Measurements from ENCODE around the gene BRME1. TPM values are rescaled to one million over a fixed set of nuclear protein-coding genes. Genes with fewer than 3 reads are reported as not detected.

The BRME1 gene
- total RNA-seq (ENCODE audit: low replicate concordance), result 0.12 and 0.45 TPM in 2 replicates

GRCh38 chr19:13905634-13906520 is at the start of gene BRME1, which contains the start of gene CC2D1A:
Gene BRME1 (minus strand): TSS chr19:13906117. CDS start chr19:13904892, 1,225 bp downstream.
Gene CC2D1A (plus strand): TSS chr19:13906201. CDS start chr19:13906442, 241 bp downstream.

GRCh38 chr19:13952154-13952930 is 46.4 kb upstream of the BRME1 start, which contains the start of gene DCAF15:
Gene DCAF15 (plus strand): TSS chr19:13952509. CDS start chr19:13952513, 4 bp downstream.

DNA sequence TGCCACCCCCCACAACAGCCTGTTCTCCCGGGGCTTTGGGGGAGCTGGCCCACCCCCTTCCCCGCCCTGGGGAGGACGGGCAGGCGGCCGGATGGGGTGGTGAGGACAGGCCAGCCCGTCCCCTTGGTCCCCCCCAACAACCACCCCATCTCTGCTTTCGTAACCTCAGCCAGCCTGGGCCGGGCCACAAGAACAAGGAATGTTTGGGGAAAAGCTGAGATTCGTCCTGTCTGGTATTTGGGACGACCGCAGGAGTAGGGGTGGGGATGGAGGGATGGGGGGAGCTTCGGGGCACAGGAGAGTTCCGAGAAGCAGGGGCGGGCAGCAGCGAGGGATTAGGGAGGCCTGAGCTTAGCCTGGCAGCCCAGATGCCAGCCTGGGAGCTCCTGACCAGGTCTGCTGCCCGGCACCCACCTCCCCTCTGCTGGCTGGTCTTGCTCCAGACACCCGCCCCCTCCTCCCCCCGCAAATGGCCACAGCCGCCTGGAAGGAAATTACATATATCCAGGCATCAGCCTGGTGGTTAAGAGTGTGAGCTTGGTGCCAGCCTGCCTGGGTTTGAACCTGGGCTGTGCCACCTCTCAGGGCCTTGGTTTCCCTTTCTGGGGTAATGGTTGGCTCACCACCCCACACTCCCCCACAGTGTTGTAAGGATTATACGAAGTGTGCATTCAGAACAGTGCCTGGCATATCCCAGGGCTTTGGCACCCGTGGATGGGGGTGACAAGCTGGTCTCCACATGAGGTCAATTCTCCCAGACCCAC is 32.6 kb upstream of the BRME1 start, which contains the start of gene PODNL1:
TSS of gene PODNL1 (minus strand) at position 117 of the 764 bp plus-strand sequence. CDS start 236 bp downstream, outside the sequence.

DNA sequence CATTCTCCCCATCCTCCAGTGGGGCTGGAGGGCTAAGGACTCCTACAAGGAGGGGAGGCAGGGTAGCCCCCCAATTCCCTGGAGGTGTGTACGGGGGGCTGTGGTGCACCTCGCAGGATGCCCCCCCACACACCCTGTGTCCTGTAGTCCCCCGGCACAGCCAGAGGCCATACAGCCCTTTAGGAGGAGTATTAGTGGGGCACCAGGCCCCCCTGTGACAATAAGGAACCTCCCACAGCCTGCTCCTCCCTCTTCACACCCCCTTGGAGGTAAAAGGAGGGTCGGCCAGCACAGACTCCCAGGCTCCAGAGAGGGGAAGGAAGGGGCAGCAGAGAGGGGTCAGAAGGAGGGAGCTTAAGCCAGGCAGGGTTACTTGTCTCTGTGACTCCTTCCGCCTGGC is 29.1 kb downstream of the BRME1 start, which contains the start of gene NANOS3:
TSS of gene NANOS3 (plus strand) at position 301 of the 400 bp plus-strand sequence. CDS start 115 bp downstream, outside the sequence.

Other genes starting within 250 kb of the BRME1 start
- gene MRI1, start 141.6 kb downstream of the BRME1 start, total RNA-seq (ENCODE audit: low replicate concordance), result 18.0 and 21.6 TPM in 2 replicates
- 40.6 and 70.4 TPM in 2 replicates for gene C19orf53, start 131.7 kb downstream of the BRME1 start, total RNA-seq (ENCODE audit: low replicate concordance)
- gene ZSWIM4, start 110.7 kb downstream of the BRME1 start, total RNA-seq (ENCODE audit: low replicate concordance), result 2.2 and 9.8 TPM in 2 replicates
- gene NANOS3, start 29.0 kb downstream of the BRME1 start, total RNA-seq (ENCODE audit: low replicate concordance), result 0.45 TPM in 1 of 2 replicates, not detected in the other
- gene CC2D1A, start 84 bp upstream of the BRME1 start, total RNA-seq (ENCODE audit: low replicate concordance), result 4.8 and 6.4 TPM in 2 replicates
- gene PODNL1, start 32.3 kb upstream of the BRME1 start, total RNA-seq (ENCODE audit: low replicate concordance), result 0.90 and 1.1 TPM in 2 replicates
- 7.7 and 8.1 TPM in 2 replicates for gene DCAF15, start 46.4 kb upstream of the BRME1 start, total RNA-seq (ENCODE audit: low replicate concordance)
- gene RFX1, start 100.2 kb upstream of the BRME1 start, total RNA-seq (ENCODE audit: low replicate concordance), result 0.94 and 1.9 TPM in 2 replicates
- gene RLN3, start 122.0 kb upstream of the BRME1 start, total RNA-seq (ENCODE audit: low replicate concordance), result not detected in 2 replicates
- 0.23 and 4.4 TPM in 2 replicates for gene IL27RA, start 125.6 kb upstream of the BRME1 start, total RNA-seq (ENCODE audit: low replicate concordance)
- under 0.01 and 0.30 TPM in 2 replicates for gene PALM3, start 156.0 kb upstream of the BRME1 start, total RNA-seq (ENCODE audit: low replicate concordance)
- 0.12 and 0.68 TPM in 2 replicates for gene MISP3, start 166.7 kb upstream of the BRME1 start, total RNA-seq (ENCODE audit: low replicate concordance)
- not detected in 2 replicates for gene C19orf67, start 179.7 kb upstream of the BRME1 start, total RNA-seq (ENCODE audit: low replicate concordance)
- gene SAMD1, start 184.6 kb upstream of the BRME1 start, total RNA-seq (ENCODE audit: low replicate concordance), result 13.8 and 19.8 TPM in 2 replicates
- gene PRKACA, start 211.6 kb upstream of the BRME1 start, total RNA-seq (ENCODE audit: low replicate concordance), result 27.3 and 56.8 TPM in 2 replicates
- gene ASF1B, start 230.5 kb upstream of the BRME1 start, total RNA-seq (ENCODE audit: low replicate concordance), result 0.94 and 4.6 TPM in 2 replicates

All from smooth muscle cell of the coronary artery (primary cell).